Body of pancreas (tissue), 4 donors: Measurements from ENCODE around the gene UNC13C. TPM values are rescaled to one million over a fixed set of nuclear protein-coding genes. Genes with fewer than 3 reads are reported as not detected.

Experiments used
- ATAC-seq: fragments of 150-250 bp; one replicate; pipeline ENCODE4 v1.9.1; 2016
- DNase-seq, 4 donors: peaks; one replicate each; pipeline ENCODE4 v3.0.0-alpha.2; 2019
- H3K27ac ChIP-seq, 4 donors: fragments of 200-600 bp; sonication (generic); 1 replicate in 3 of 4; 2 replicates in 1 of 4; pipeline versions ENCODE4 v1.5.1 to v1.6.1; 2016 to 2019; ENCODE audit warnings: mild to moderate bottlenecking in 1 of 4, mixed read lengths in 1 of 4, moderate library complexity in 1 of 4
- H3K27me3 ChIP-seq, 2 donors: fragments of 200-600 bp; sonication (generic); one replicate each; pipeline ENCODE4 v1.6.0; 2016; ENCODE audit warnings: mild to moderate bottlenecking in 1 of 2
- H3K36me3 ChIP-seq, 2 donors: fragments of 200-600 bp; sonication (generic); replicated peaks in 1 of 2; 2 replicates each; pipeline ENCODE4 v1.5.1; 2016; ENCODE audit warnings: low read depth in 2 of 2; ENCODE audit not compliant: insufficient read depth in 1 of 2
- H3K4me1 ChIP-seq: fragments of 200-600 bp; sonication (generic); one replicate; pipeline ENCODE4 v1.6.0; 2016
- H3K4me3 ChIP-seq, 2 donors: fragments of 200-600 bp; sonication (generic); 1 replicate in 1 of 2; 2 replicates in 1 of 2; pipeline ENCODE4 v1.5.1; 2016 to 2019
- H3K9me3 ChIP-seq, 3 donors: fragments of 200-600 bp; sonication (generic); 1 replicate in 2 of 3; 2 replicates in 1 of 3; pipeline ENCODE4 v1.5.1; 2016
- CTCF ChIP-seq, 7 experiments: fragments of 450-650 bp in 4 of 7; fragments of 200-600 bp in 3 of 7; sonication (generic) in 3 of 7; IDR thresholded peaks; one replicate each; pipeline ENCODE4 v1.5.1; 2016 to 2019; ENCODE audit warnings: antibody characterized with exemption in 7 of 7
- POLR2A ChIP-seq, 3 donors: fragments of 450-650 bp; IDR thresholded peaks; one replicate each; pipeline ENCODE4 v1.6.1; 2016; ENCODE audit warnings: antibody characterized with exemption in 3 of 3, mild to moderate bottlenecking in 2 of 3
- WGBS, 2 donors: methylation state at CpG; one replicate each; pipeline ENCODE4 v1.1.5; 2017; 5-methylcytosine and 5-hydroxymethylcytosine counted together
- intact Hi-C: fragments of 100-400 bp; cut with DNase I; formaldehyde crosslinking; loops from one replicate; pipeline ENCODE4 v1.15.1; 2023
- total RNA-seq, 2 donors: library from RNA; depleted of rRNA; stranded (reverse); fragments of >200 nt; gene quantifications; one replicate each; pipeline ENCODE4 v1.1.0, GENCODE V29; 2016

UNC13C gene
- total RNA-seq, 2 donors from 2014 or later, result not detected

- Histone ChIP-seq H3K4me1 (peaks cover 10% of the 10 kb centered on the region), H3K27me3 (peaks cover 6% of the 10 kb centered on the region in 2 donors), H3K9me3 (no peaks in the 10 kb centered on the region), H3K4me3 (no peak overlapping the region), H3K27ac (no peak overlapping the region), H3K36me3 (no peaks in the 10 kb centered on the region)
- WGBS, 2 donors, result 38 to 47% methylated on average over 1 of the region's 1 CpG
- DNase-seq (no peak), ATAC-seq (no peak)
- intact Hi-C loops, result no loop called here
- TF ChIP-seq CTCF (IDR thresholded peaks at IDR 0.05), result no peak
- TF ChIP-seq POLR2A (IDR thresholded peaks at IDR 0.05), result no peak
These were observed 4.6 kb downstream of the UNC13C start for GRCh38 chr15:53982876-53983275.

- WGBS, 2 donors, result 27 to 43% methylated on average over 1 of the region's 1 CpG
- no peak overlapping the region for H3K27ac ChIP-seq
- intact Hi-C loops, result no loop called here
- no peaks in the 10 kb centered on the region for H3K9me3 ChIP-seq
- H3K27me3 ChIP-seq, result peaks cover 5 to 6% of the 10 kb centered on the region in 2 donors
- no peak for DNase-seq
- TF ChIP-seq CTCF (IDR thresholded peaks at IDR 0.05) (no peak), POLR2A (IDR thresholded peaks at IDR 0.05) (no peak)
- no peak for ATAC-seq
- H3K4me1 ChIP-seq, result no peaks in the 10 kb centered on the region
- no peak overlapping the region for H3K4me3 ChIP-seq
- H3K36me3 ChIP-seq, result no peaks in the 10 kb centered on the region
These were observed 6.0 kb downstream of the UNC13C start for GRCh38 chr15:53984221-53984620.

GRCh38 chr15:53985562-53985961, 7.3 kb downstream of the UNC13C start:
- Histone ChIP-seq H3K4me3 (no peak overlapping the region), H3K36me3 (no peaks in the 10 kb centered on the region), H3K27me3 (peaks cover 0 to 6% of the 10 kb centered on the region in 2 donors), H3K27ac (no peak overlapping the region), H3K4me1 (no peaks in the 10 kb centered on the region), H3K9me3 (no peaks in the 10 kb centered on the region)
- DNase-seq (no peak), ATAC-seq (no peak)
- intact Hi-C loops, result no loop called here
- 59 to 65% methylated on average over 4 of the region's 4 CpGs for WGBS, 2 donors
- TF ChIP-seq CTCF (IDR thresholded peaks at IDR 0.05) (no peak), POLR2A (IDR thresholded peaks at IDR 0.05) (no peak)

GRCh38 chr15:53987480-53987879, 9.2 kb downstream of the UNC13C start:
- H3K27ac ChIP-seq, result no peak overlapping the region
- H3K36me3 ChIP-seq, result no peaks in the 10 kb centered on the region
- intact Hi-C loops, result no loop called here
- H3K27me3 ChIP-seq, result no peaks in the 10 kb centered on the region
- no peaks in the 10 kb centered on the region for H3K9me3 ChIP-seq
- TF ChIP-seq POLR2A (IDR thresholded peaks at IDR 0.05) (no peak), CTCF (IDR thresholded peaks at IDR 0.05) (no peak)
- no peak for ATAC-seq
- DNase-seq, result no peak
- H3K4me1 ChIP-seq, result no peaks in the 10 kb centered on the region
- no peak overlapping the region for H3K4me3 ChIP-seq
- 60 to 76% methylated on average over 2 of the region's 2 CpGs for WGBS, 2 donors

- no peak for DNase-seq
- no peaks in the 10 kb centered on the region for H3K27me3 ChIP-seq
- WGBS, 2 donors, result 80 to 87% methylated on average over 2 of the region's 2 CpGs
- no peak for TF ChIP-seq CTCF (IDR thresholded peaks at IDR 0.05)
- TF ChIP-seq POLR2A (IDR thresholded peaks at IDR 0.05), result no peak
- no peak for ATAC-seq
- no peaks in the 10 kb centered on the region for H3K36me3 ChIP-seq
- intact Hi-C loops, result no loop called here
- H3K4me1 ChIP-seq, result no peaks in the 10 kb centered on the region
- no peak overlapping the region for H3K27ac ChIP-seq
- H3K4me3 ChIP-seq, result no peak overlapping the region
- no peaks in the 10 kb centered on the region for H3K9me3 ChIP-seq
These were observed 29.0 kb downstream of the UNC13C start for GRCh38 chr15:54007256-54007655.
